Left ventricle myocardium inferior (tissue), 1 donor: ENCODE data around the gene B3GLCT. TPM values are rescaled to one million over a fixed set of nuclear protein-coding genes. Genes with fewer than 3 reads are reported as not detected.

Source experiments
- DNase-seq: peaks from one replicate; pipeline ENCODE4 v3.0.0-alpha.2; 2020
- H3K27ac ChIP-seq: fragments of 200-600 bp; replicated peaks from 2 replicates; pipeline ENCODE4 v1.8.0; 2021
- H3K27me3 ChIP-seq: fragments of 200-600 bp; 2 replicates; pipeline ENCODE4 v1.8.0; 2021; ENCODE audit warnings: low read depth
- H3K36me3 ChIP-seq: fragments of 200-600 bp; 2 replicates; pipeline ENCODE4 v1.8.0; 2021
- H3K4me1 ChIP-seq: fragments of 200-600 bp; 2 replicates; pipeline ENCODE4 v1.8.0; 2021
- H3K4me3 ChIP-seq: fragments of 200-600 bp; 2 replicates; pipeline ENCODE4 v1.8.0; 2021; ENCODE audit warnings: mild to moderate bottlenecking, moderate library complexity
- H3K9me3 ChIP-seq: fragments of 200-600 bp; replicated peaks from 2 replicates; pipeline ENCODE4 v1.8.0; 2021
- intact Hi-C: fragments of 100-400 bp; cut with micrococcal nuclease; formaldehyde crosslinking; loops from one replicate; pipeline ENCODE4 v1.11.0; 2022
- total RNA-seq: library from RNA; stranded (reverse); fragmentation: NEBNext Ultra II Directional; extraction: Animal tissue kit (Norgen Biotek cat#: 25700); gene quantifications from one replicate; pipeline ENCODE4 v1.2.1, GENCODE V29; 2021
- TF ChIP-seq, protein P1 (sequence below): fragments of 200-600 bp; IDR thresholded peaks from 2 replicates; pipeline ENCODE4 v1.8.0; 2021; ENCODE audit warnings: antibody characterized with exemption, mild to moderate bottlenecking, borderline replicate concordance
- donor health status: DM: no; HTN: yes; CAD: no; lungs with severe emphysema.

B3GLCT gene
- total RNA-seq, 1 donor from 2014 or later: 19.5 TPM

DNA sequence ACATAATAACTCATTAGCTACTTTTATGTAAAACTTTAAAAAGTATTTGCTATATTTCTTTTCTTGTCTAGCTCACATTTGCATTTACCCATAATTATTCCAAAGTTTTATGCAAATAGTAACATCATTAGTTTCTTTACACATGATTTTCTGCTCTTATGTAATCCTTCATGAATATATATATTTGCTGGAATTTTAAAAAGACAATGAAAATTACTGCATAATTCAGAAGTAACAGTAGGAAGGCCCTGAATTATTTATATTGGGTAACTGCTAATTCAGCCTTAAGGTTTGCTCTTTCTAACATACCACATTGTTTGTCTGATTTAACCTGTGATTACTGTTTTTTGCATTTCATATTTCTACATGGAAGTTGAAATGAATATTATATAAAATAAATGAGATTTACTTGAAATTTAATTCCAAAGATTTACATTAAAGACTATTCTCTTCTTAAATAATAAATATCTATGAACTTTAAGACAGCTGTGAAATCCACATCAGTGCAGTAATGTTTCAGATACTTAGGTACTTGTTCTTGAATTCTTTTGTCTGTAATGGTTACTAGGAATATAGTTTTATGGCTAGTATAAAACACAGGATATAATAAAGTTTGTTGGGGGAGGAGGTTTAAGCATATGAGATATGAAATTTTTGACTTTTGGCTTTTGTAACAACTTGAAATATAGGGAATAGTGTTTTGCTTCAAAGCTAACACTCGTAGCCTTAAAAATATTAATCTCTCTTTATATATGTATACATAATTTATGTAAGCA, 46.0 kb downstream of the B3GLCT start:
- Histone ChIP-seq H3K4me1 (peaks cover 19% of the 10 kb centered on the region), H3K27me3 (no peaks in the 10 kb centered on the region), H3K27ac (no peak overlapping the region), H3K36me3 (peaks cover 23% of the 10 kb centered on the region), H3K4me3 (no peak overlapping the region), H3K9me3 (no peaks in the 10 kb centered on the region)
- no peak for DNase-seq
- TF ChIP-seq, protein P1, sequence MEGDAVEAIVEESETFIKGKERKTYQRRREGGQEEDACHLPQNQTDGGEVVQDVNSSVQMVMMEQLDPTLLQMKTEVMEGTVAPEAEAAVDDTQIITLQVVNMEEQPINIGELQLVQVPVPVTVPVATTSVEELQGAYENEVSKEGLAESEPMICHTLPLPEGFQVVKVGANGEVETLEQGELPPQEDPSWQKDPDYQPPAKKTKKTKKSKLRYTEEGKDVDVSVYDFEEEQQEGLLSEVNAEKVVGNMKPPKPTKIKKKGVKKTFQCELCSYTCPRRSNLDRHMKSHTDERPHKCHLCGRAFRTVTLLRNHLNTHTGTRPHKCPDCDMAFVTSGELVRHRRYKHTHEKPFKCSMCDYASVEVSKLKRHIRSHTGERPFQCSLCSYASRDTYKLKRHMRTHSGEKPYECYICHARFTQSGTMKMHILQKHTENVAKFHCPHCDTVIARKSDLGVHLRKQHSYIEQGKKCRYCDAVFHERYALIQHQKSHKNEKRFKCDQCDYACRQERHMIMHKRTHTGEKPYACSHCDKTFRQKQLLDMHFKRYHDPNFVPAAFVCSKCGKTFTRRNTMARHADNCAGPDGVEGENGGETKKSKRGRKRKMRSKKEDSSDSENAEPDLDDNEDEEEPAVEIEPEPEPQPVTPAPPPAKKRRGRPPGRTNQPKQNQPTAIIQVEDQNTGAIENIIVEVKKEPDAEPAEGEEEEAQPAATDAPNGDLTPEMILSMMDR: no peak
- intact Hi-C loops: no loop called here

DNA sequence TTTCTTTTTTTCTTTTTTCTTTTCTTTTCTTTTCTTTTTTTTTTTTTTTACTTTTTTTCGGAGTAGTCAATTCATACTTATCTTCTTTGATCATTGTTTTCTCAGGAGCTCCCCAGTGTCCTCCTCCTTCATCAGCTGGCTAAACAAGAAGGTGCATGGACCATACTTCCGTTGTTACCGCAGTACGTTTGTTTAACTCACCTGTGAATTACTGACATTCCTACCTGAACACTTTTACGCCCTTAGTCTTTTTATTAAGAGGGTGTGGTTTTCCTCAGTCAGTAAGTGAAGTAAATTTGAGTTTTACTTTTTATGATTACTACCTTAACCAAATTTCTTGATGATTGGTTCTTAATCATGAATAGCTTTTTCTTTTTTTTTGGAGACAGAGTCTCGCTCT, 47.1 kb downstream of the B3GLCT start:
- peaks cover 18% of the 10 kb centered on the region for H3K4me1 ChIP-seq
- H3K4me3 ChIP-seq: no peak overlapping the region

DNA sequence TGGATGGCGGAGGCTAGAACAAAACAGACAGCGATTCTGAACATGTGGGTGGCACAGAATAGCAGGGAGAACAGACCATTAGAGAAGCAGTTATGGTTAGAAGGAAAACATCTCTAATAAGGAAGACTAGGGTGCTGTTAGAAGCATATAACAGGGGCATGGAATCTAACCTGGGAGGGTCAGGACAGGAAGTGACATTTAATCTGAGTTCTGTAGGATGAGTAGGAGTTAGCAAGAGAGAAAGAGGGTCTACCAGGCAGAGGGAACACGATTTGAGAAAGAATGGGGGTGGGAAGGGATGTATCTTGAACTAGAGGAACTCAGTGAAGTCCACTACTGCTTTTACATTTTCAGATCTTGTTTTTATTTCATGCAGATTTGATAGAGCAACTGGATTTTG, 48.6 kb downstream of the B3GLCT start:
- Histone ChIP-seq H3K4me3 (no peak overlapping the region), H3K36me3 (peaks cover 26% of the 10 kb centered on the region), H3K4me1 (peaks cover 4% of the 10 kb centered on the region), H3K27ac (no peak overlapping the region), H3K27me3 (no peaks in the 10 kb centered on the region), H3K9me3 (no peaks in the 10 kb centered on the region)
- intact Hi-C loops: no loop called here
- TF ChIP-seq, protein P1: no peak
- no peak for DNase-seq

More for the DNA sequence above, 47.1 kb downstream of the B3GLCT start:
- intact Hi-C loops: no loop called here
- Histone ChIP-seq H3K27me3 (no peaks in the 10 kb centered on the region), H3K27ac (no peak overlapping the region), H3K9me3 (no peaks in the 10 kb centered on the region), H3K36me3 (peaks cover 26% of the 10 kb centered on the region)
- no peak for DNase-seq
- TF ChIP-seq, protein P1: no peak

DNA sequence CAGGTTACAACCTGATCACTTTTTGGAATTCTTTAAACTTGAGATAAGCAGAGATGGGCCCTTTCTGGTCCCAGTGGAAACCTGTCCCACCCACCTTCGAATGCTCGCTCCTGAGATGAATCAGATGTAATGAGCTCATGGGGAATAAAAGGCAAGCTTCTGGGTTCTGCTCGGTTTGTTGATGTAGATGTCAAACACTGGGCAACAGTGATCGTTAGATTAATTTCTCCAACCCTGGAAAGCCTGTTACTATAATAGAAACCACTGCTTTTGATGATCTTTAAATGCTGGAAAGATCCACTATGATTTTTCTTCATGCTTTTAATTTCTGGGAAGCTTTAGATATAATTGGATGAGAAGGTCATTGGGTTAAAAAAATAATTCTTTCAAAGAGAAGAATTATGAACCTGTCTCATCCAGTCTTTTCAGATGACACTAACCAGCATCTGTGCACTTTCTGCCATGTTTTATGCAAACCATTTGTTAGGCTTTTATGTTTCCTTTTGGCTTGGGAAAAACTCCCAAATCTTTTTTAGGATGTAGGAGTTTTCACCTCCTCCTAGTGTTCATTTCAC, 49.3 kb downstream of the B3GLCT start:
- TF ChIP-seq, protein P1: no peak
- Histone ChIP-seq H3K9me3 (no peaks in the 10 kb centered on the region), H3K27me3 (no peaks in the 10 kb centered on the region), H3K36me3 (peaks cover 26% of the 10 kb centered on the region), H3K4me3 (no peak overlapping the region), H3K27ac (no peak overlapping the region), H3K4me1 (no peaks in the 10 kb centered on the region)
- intact Hi-C loops: no loop called here
- DNase-seq: no peak

DNA sequence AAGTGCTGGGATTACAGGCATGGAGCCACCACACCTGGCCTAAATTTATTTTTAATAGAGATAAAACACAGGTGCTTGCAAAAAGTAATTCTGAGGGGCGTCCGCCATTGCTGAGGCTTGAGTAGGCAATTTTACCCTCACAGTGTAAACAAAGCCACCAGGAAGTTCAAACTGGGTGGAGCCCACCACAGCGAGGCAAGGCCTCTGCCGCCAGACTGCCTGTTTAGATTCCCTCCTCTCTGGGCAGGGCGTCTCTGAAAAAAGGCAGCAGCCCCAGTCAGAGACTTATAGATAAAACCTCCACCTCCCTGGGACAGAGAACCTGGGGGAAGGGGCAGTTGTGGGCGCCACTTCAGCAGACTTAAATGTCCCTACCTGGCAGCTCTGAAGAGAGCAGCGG, 50.7 kb downstream of the B3GLCT start:
- DNase-seq: no peak
- Histone ChIP-seq H3K4me3 (no peak overlapping the region), H3K27ac (no peak overlapping the region), H3K27me3 (no peaks in the 10 kb centered on the region), H3K36me3 (peaks cover 26% of the 10 kb centered on the region), H3K4me1 (no peaks in the 10 kb centered on the region), H3K9me3 (peaks cover 6% of the 10 kb centered on the region)
- TF ChIP-seq, protein P1: no peak
- intact Hi-C loops: no loop called here
